GM04504 (cell line): Measurements from ENCODE around the gene CYREN.
"Not testable (repeated sequence)": the region's sequence is repeated elsewhere in the genome, so short reads cannot be mapped to it uniquely, and the experiment has no call there.

Experiments used
- DNase-seq: peaks from one replicate; pipeline ENCODE4 v3.0.0-alpha.2; 2012; ENCODE audit warnings: low read depth

CYREN gene

DNA sequence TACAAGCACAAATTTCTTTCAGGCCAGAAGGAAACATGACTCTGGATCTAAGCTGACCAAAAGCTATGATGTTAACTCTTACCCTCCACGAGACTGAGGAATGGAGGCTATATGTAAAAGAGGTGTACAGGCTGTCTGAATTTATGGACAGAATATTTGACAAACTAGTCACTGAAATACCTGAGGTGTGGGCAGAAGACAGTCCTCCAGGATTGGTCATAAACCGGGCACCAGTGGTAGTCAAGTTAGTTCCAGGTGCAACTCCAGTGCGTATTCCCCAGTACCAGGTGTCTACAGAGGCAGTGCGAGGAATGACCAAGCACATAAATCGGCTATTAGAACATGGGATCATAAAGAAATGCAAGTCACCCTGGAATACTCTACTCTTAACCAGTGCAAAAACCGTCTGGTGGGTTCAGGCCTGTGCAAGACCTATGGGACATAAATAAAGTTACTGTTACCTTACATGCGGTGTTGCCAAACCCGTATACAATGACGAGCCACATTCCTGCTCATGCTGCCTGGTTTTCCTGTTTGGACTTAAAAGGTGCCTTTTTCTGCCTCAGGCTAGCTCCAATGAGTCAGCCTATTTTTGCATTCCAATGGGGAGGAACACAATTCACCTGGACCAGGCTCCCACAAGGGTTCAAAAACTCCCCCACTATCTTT, 6.7 kb upstream of the CYREN start:
- no peak for DNase-seq

DNA sequence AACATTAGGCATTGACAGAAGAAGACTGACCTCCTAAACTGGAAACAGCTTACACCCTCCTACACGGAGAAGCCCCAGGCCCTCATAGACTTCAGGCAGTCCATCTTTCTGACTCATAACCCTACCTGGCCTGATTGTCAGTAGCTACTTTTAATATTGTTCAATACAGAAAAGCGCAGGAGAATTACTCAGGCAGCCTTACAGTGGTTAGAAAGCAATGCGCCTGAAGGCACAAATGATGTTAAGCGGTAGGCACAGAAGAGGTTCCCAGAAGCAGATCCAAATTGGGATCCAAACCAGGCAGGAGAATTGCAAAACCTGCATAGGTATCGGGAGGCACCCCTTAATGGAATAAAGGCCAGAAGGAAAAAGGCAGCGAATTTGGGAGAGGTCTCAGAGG, 5.4 kb upstream of the CYREN start:
- DNase-seq: no peak

- no peak for DNase-seq
Measured at GRCh38 chr7:135174941-135175340, 4.4 kb upstream of the CYREN start.

DNA sequence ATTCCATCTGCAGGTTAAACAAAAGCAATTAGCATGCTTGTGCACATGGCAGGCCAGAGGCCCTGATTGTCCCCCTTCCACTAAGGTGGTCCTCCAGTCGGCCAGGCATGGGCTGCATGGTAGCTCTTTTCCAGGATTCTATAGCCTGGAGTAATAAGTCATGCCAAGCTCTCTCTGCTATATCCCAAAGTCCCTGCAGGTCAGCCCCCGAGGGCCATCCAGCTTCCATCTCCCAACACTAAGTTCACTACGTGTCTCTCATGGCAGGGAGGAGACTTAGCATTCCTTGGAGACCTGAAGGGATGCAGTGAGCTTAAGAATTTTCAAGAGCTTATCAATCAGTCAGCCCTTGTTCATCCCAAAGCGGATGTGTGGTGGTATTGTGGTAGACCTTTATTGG, 3.4 kb upstream of the CYREN start:
- not testable (repeated sequence) for DNase-seq

- DNase-seq: not testable (repeated sequence)
Measured at GRCh38 chr7:135171581-135172291, 1.2 kb upstream of the CYREN start.

- not testable (repeated sequence) for DNase-seq
Measured at GRCh38 chr7:135170998-135171481, 533 bp upstream of the CYREN start.

GRCh38 chr7:135169964-135170273, 588 bp downstream of the CYREN start:
- DNase-seq: no peak

- DNase-seq: no peak
Measured at GRCh38 chr7:135169141-135169963, 1.2 kb downstream of the CYREN start.

DNA sequence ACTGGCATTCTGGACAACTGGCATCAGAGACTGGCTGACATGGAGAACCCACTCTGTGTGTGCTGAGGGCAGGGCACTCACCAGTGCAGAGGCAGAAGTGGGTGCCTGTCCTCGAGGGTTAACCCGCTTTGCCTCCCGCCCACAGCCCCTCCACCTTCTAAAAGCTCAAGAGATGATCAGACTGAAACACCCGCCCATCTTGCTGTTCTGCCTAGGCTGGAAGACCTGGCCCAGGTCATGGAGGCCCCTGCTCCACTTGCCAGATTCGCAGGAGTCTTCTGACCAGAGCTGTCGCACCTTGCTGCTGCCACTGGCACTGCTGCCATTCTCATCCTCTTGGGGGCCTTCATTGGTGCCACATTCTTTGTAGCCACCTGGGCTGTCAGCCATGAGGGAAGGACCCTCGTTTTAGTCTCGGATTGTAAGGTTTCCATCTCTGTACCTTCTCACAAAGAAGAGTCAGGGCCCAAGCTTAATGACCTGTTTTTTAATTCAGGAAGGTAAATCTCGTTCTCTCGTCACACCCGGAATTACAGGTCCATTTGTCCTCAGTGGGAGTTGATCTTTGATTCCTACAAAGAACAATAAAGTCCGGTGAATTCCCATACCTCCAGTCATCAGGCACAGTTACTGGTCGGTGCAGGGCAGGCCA, 1.9 kb downstream of the CYREN start:
- no peak for DNase-seq

DNA sequence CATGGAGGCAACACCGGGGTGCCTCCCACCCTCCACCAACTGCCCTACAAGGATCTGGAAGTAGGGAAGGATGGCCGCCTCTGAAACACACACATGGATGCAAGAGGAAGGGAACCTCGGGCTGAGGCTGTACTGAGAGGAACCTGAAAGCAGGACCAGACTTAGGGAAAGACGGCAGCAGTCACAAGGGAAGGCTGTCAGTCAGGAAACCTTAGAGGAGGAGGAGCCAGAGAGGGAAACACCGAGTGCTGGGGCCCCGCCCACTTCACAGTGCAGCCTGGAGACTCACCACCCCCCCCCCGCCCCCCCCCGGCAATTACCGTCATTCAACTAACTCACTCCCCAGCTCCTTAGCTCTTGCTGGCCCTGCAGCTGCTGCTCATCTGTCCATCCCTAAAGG, 2.5 kb downstream of the CYREN start:
- no peak for DNase-seq

- DNase-seq: no peak
Measured at GRCh38 chr7:135167365-135167917, 3.1 kb downstream of the CYREN start.

- no peak for DNase-seq
Measured at GRCh38 chr7:135166338-135166990, 4.0 kb downstream of the CYREN start.

- no peak for DNase-seq
Measured at GRCh38 chr7:135165862-135166261, 4.6 kb downstream of the CYREN start.

- no peak for DNase-seq
Measured at GRCh38 chr7:135164357-135165061, 6.0 kb downstream of the CYREN start.

- no peak for DNase-seq
Measured at GRCh38 chr7:135162382-135163001, 8.0 kb downstream of the CYREN start.

GRCh38 chr7:135161669-135162068, 8.8 kb downstream of the CYREN start:
- no peak for DNase-seq

- no peak for DNase-seq
Measured at GRCh38 chr7:135160858-135161653, 9.5 kb downstream of the CYREN start.

- no peak for DNase-seq
Measured at GRCh38 chr7:135160098-135160857, 10.2 kb downstream of the CYREN start.
